Testis (tissue), 2 donors: Measurements from ENCODE around the gene LIPT1.

Experiments used
- CTCF ChIP-seq, 3 experiments: fragments of 450-650 bp in 2 of 3; fragments of 200-600 bp in 1 of 3; sonication (generic) in 1 of 3; IDR thresholded peaks; one replicate each; pipeline ENCODE4 v1.5.1; 2016 to 2019; ENCODE audit warnings: antibody characterized with exemption in 3 of 3, mild to moderate bottlenecking in 2 of 3, moderate library complexity in 1 of 3
- POLR2A ChIP-seq: fragments of 450-650 bp; IDR thresholded peaks from one replicate; pipeline ENCODE4 v1.6.1; 2017; ENCODE audit warnings: antibody characterized with exemption, mild to moderate bottlenecking, moderate library complexity

GRCh38 chr2:99171377-99172140, 16.8 kb downstream of the LIPT1 start:
- TF ChIP-seq CTCF (IDR thresholded peaks at IDR 0.05) = no peak
- no peak for TF ChIP-seq POLR2A
